ENCODE data around the gene OAF.
A peak's percentile ranks its signal among the peaks of the same experiment; 100 is the strongest.

OAF gene

DNA sequence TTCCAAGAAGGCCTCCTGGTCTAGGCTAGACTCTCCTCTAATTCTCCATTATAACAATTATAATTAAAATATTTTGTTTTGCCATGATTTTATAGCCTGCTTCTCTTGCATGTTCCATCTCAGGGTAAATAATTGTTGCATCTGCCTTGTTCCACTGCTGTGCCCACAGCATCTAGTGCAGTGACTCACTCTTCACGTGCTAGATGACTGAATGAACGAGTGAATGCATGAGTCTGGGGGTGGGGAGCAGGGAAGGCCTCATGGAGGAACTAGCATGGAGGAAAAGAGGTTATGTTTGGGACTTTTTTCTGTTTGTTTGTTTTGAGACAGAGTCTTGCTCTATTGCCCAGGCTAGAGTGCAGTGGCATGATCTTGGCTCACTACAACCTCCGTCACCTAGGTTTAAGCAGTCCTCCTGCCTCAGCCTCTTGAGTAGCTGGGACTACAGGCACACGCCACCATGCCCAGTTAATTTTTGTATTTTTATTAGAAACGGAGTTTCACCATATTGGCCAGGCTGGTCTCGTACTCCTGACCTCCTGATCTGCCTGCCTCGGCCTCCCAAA, 5.2 kb upstream of the OAF start:
- peak; percentile 60 for DNase-seq

DNA sequence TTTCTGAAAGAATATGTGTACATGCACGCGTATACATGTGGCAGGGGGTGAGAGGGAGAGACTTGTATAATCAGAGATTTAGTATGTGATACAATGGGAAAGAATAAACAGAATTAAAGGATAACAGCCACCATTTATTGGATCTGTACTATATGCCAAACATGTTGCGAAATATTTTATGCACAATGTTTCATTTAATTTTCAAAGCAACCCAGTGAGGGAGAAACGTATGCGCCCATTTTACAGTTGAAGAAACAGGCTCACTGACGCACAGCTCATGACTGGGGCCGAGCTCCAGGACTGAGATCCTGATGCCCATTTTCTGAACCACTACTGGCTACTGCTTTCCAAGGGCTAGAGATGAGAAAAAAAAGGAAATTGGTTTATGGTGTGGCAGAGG, 3.3 kb upstream of the OAF start:
- peak; percentile 62 for DNase-seq

DNA sequence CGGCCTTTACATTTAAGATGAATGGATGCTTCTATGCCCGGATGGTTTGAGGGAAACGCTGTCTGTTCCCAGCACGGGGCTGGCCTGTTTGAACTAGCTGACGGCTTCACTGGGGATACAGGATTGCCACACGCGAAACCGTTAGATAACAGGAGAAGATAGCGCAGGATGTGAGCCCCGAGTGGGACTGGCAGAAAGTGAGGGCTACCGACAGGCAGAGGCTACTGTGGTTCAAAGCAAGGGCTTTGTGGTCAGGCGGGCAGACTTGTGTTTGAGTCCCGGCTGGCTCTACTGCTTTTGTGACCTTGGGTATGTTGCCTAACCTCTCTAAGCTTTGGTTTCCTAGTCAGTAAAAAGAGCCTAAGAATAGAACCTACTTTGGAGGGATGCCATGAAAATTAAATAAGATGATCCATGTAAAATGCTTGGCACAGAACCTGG, 2.8 kb upstream of the OAF start:
- DNase-seq: peak; percentile 99

DNA sequence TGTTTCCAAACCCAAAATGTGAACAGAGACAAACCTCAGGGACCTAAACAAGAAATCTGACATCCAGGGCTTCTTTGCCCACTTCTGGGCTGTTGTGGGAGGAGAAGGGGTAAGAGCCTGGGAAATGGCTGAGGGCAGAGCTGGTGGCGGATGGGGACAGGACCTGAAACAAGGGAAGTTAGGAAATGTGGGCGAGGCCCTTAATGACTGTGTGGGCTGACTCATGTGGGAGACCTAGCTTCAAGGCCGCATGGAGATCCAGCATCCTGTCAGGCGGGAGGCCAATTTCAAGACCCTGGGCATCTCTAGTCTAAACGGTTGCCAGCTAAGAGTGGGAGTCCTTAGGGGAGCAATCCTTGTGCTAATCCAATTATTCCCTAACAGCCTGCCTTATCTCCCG, 2.1 kb upstream of the OAF start:
- peak; percentile 90 for DNase-seq

DNA sequence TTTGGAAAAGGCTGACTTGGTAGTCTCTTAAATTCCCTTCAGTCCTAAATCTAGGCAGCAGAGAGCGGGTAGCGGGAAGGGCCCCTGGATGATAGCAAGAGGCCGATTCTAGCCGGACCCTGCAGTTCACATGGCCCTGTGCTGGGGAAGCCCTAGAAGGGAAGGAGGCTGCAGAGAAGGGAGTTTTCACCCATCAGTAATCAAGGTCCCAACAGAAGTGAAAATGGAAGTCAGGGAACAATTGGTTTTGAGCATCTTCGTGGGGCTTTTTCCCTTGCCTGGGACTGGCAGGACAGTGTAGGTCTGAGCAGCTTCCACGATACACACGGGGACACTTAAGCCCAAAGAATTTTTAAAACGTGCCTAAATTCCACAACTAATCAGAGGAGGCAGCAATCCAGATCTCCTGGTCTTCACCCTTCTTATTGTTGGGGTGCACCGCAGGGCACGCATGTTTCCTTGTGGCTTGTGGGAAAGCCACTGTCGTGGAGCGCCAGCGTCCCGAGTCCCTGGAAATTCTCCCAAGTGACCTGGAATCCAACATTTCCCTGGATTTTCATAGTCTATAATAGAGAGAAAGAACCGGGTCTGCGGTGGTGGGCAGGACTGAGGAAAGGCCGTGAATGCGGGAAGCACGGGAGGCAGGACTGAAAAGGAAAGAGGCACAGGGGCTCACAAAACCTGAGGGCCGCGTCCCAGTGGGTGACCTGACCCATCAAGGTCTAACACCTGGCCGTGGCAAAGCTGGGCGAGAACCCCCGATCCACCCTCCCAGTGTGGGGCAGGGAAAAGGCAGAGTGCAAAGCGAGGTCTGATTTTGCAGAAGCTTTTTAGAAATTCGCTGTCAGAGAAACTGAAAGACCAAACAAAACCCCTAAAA, 846 bp upstream of the OAF start:
- DNase-seq: no peak

DNA sequence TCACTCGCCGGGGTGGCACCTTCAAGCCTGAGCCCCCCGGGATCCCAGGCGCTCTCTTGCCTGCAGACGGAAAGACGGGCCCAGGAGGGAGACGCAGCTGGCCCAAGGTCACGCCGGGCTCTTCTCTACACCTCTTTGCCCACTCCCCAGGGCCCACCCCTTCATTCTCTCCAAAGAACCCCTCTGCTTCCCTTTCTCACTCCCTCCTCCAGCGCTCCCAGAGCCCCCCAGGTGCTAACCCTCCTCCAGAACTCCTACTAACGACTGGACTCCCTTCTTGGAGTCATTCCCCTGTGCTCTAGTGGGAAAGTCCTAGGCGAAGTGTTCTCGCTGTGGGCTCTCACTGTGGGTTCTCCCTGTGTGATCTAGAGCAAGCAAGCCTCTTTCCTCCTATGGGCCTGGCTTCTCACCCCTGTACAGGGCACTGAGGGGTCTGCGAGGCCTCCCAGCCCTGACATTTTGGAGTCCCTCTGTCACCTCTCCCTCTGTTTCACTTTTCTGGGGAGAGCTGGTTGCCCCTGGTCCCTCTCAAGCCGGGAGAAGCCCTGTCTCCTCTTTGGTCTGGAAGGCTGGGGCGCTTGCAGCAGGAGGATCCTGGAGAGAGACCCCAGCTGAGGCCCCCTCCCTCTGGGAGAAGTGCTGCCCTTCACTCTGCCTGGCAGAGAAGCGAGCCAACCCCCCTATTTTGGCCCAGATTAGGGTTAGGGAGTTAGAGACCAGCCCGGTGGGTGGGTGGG, 858 bp downstream of the OAF start:
- no peak for DNase-seq

DNA sequence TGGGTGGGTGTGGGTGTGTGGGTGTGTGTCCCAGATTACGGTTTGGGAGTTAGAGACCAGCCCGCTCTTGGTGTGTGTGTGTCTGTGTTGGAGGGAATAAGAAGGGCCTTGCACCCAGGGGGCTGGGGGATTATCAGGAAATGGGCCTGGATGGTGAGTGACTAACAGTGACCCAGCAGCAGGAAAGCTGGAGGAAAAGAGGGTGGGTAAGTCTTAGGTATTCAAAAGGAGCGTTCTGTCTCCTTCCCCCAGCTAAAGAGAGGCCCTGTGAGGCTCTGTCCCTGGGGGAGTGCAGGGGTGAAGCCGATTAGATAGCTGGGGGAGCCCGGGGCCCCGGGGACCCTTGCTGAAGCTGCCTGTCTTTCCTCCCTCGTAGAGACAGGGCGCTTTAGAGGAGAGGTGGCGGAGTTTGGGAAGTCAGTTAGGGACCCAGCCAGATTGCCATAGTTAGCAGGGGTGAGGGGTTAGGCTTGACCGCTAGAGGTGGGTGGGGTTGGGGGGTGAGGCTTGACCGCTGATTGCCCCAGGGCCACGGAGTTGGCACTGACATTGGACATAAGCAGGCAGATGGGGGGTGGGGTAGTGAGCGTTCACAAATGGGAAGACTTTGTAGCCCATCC, 1.5 kb downstream of the OAF start:
- no peak for DNase-seq

DNA sequence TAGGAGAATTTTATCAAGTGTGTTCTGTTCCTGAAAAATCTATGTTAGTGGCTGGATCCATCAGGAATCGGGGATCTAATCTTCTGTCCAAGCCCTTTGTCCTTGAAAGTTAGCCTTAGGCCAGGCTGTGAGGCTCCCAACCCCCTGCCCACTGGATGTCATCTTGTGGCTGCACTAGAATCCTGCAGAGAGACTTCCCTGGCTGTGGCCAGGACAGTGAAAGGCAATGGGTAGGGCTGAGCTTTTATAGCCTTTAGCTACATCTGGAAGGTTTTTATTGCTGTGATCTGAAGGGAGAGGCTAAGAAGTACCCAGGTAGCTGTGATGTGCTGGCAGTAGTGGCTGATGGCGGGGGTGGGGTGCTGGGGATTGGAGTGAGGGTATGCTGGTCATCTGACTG, 2.1 kb downstream of the OAF start:
- DNase-seq: no peak

DNA sequence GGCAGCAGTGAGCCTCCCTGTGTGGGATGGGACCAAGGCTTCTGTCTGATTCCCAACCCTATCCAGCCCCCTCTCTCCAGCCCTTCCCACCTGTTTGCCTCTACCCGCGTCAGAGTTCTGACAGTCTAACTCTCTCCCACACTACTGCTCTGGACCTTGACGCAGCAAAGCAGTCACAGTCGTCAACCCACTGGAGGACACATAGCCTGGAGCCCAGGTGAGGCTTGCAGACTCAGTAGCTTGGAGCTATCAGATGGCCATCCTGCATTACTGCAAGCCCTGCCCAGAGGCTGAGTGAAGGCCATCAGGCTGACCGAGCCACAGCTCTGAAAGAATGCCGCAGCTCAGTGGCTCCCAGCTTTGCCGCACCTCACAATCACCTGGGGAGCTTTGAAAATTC, 3.7 kb downstream of the OAF start:
- DNase-seq: no peak

DNA sequence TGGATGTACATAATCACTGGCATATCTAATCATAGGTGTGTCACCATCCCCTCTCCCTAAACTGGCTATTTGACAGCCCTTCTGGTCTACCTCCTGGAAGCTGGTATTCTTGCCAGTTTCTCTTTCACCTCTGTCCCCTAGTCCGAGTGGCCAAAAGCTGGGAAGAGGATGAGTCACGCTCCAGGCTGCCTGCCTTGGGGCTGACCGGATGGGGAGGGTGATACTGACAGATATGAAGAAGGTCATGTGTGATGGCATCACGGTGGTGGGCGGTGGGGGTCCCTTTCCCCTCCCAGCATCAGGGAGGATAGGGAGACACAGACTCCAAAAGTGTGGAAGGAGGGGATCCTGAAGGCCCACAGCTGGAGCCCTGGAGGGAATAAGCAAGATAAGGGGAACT, 4.8 kb downstream of the OAF start:
- no peak for DNase-seq

DNA sequence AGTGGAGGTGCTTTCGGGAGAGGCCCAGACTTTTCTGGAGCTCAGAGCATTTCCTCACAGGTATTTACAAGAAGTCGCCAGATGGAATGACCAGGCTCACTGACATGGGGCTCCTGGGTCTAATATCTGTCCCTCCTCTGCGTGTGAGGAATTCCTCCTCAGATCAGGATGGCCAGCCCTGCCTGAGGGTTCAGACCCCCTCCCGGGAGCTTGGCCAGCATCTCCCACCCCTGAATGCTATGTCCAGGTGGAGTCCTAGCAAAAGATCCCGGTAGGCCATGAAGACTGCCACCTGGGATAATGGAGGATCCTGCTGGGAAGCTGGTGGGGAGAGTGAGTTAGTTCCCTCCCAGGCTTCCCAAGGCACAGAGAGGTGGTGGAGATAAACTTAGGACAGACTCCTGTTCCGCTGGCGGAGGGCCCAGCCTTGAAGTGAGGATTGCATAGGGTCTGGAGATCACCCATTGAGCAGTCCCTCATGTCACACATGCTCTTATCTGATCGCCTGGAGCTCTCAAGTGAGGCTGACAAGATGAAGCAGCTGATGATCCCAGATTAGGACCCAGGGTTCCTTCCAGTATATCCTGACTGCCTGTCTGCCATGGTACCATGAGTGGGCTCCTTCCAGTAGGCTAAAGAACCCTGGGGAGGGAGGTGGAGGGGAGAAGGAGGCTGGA, 5.7 kb downstream of the OAF start:
- no peak for DNase-seq

DNA sequence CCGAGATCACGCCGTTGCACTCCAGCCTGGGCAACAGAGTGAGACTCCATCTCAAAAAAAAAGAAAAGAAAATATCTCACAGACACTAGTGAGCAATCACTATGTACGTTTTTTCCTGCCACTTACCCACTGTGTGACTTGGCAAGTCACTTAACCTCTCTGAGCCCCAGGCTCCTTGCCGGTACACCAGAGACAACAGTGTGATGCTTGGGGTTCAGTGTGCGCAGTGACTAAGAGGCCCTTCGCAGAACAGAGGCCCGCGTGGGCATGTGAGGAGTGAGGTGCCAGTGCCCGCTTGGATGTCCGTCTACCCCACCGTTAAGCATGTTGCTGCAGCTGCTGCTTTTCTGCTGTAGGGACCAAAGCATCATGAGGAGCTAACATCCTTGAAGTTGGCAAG, 6.7 kb downstream of the OAF start:
- no peak for DNase-seq

DNA sequence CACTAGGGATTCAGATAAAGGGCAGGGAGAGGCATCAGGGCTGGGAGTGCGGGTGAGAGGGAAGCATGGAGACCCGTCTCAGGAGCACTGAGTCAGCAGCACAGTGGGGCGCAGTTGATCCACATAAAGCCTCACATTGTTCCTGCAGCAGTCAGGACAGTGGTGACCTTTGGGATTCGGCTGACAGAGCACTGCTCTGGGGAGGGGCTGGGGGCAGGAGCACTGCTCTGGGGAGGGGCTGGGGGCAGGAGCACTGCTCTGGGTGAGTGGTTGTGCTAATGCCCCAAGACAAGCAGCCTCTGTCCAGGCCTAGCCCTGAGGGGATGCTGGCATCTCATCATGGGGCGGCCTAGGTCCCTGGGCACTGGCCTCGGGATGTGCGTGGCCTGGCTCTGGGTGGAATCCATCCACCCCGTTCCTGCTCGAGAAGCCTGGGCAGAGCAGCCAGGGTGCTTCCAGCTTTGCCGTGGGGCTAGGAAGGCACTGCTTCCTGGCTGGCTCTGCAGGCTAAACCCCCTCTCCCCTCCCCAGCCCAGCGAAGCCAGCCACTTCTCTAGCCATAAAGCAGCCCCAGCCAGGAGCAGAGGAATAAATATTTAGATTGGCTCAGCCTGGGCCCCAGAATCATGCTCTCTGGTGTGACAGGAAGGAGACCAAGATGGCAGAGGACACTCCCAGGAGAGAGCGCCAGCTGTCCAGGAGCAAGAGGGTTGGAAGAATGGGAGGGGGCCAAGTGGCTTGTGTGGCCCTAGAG, 7.3 kb downstream of the OAF start:
- no peak for DNase-seq

DNA sequence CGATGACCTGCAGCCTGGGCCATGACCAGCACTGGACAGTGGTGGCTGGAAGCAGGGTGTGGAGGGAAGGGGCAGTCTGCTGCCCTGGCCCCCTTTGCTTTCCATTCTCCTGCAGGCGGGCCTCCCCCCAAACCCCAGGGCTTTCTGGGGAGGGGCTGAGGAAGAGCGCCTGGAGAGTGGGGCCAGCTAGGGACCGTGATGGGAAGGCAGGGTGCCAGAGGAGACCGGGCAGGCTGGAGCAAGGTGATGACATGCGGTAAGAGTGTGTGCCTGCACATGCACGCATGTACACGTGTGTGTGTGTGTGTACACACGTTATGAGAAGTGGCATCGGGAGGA, 7.8 kb downstream of the OAF start:
- no peak for DNase-seq

DNA sequence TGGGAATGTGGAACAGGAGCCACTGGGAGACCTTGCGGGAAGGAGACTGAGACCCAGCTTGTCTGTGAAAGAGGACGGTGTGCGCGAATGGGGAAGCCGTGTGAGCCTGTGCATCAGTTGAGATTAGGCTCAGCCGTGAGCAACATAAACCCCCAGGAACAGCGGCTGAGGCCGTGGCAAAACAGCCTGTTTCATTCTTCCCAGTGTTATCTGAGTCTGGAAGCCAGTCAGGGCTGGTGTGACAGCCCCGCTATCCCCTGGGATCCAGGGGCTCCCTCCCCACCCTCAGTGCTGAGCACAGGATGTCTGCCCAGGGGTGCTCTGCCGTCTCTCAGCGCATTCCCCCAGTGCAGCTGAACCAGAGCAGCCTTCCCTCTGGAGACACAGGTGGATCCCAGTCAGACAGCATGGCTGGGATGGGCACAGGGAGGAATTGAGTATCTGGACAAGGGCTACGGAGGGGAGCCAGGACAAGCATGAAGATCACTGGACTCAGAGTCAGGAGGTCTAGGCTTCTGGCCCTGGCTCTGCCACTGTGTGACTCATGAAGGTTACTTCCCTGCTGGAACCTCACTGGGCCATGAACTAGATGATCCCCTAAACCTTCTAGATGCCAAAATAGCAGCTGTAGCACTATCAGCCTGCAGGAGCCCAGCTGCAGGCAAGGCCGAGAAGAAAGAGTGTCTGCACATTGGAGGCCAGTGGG, 8.6 kb downstream of the OAF start:
- DNase-seq: peak; percentile 10

DNA sequence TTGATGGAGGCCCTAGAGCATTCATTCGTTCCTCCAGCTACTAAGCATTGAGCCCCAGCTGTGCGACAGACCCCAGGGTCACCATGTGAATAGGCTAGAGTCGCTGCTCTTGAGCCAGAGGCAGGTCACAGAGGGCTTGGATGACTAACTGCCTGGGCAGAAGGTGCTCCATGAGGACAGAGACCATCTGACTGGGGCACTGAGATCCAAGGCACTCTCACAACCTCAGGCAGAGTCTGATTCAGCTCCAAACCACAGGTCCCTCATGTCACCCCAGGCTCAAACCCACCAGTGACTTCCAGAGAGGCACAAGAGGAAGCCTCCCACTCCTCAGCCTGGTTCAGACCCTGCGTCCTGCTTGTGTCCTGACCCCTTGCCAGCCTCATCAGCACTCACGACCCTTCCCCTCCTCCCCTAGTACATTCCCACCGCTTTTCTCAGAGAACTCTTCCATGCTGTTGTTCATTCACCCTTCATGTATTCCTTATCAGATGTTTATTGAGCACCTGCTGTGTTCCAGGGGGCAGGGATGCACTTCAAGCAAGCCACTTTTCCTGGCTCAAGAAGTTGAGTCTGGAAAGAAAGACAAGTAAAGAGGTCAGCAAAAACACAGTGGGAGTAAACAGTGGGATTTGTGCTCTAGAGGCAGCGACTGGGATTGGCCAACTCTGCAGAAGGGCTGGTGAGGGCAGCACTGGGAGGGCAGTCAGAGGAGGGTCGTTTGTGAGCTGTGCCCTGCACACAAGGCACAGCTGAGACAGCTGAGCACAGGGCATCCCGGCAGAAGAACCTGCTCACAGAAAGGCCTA, 9.3 kb downstream of the OAF start:
- peak; percentile 28 for DNase-seq

DNA sequence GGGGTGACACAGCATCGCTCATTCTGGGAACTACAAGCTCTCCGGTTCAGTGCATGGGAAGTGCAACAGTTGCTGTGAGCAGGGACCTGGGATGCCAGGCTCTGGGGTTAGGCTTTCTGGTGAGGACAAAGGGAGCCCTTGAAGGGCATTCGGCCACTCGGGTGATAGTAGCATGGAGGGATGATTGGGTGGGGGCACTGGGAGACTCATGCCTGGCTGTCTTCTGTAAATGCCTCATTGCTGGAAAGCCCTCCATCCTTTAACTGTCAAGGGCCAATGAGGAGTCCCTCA, 9.9 kb downstream of the OAF start:
- no peak for DNase-seq

DNA sequence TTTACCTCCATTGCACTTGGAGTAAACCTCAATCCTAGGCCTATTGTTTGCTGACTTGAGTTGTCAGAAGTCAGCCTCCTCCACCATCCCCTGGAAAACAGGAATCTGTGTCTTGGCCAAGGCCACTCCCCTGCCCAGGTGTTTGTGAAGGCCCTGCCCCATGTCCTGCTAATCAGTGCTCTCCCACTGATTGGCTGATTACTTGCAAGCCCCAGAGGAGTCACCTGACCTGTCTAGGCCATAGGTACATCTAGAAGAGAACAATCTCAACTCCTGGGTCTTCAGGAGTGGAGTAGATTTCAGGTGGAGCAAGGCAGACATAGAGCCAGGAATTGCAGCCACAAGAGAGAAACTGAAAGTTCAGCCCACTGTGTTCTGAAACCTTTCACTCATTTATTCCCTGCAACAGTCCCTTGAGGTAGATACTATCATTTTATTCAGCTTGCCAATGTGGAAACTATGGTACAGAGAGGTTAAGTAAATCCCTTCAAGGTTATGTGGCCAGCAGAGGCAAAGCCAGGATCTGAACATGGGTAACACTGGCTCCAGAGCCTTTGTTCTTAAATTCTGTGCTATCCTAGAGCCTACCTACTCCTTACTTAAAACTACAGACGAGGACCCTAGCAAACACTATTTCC, 10.4 kb downstream of the OAF start:
- DNase-seq: no peak

DNA sequence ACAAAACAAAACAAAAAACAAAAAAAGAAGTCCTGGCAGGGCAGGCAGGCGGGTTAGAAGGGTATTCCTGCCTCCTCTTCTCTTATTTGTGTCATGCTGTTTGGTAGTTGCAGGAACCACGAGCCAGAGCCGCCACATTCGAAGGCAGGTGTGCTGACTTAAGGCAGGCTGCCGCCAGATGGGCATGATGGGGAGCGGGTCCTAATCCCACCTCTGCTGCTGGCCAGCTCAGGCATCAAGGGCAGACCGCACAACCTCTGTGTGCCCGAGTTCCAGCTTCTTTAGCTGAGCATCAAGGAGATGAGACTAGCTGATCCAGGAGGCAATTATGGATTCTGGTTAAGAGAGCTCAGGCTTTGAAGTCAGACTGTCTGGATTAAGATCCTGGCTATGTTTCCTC, 12.1 kb downstream of the OAF start:
- no peak for DNase-seq

DNA sequence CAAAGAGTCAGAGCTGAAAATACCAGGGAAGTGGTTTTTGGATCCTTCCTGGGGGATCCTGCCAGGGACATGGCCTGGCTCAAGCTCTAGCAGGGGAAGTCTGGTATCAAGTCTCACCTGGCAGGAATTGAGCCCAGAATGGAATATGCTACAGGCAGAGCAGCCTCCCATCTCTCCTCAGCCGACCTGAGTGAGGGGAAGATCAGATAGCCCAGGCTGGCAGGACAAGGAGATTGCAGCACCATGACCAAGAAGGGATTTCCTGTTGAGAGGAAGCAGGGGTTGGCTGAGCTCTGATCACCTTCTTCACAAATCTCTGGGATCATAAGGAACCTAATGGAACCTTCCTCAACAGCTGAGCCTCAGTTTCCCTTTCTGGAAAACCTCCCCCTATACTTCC, 13.0 kb downstream of the OAF start:
- DNase-seq: no peak

DNA sequence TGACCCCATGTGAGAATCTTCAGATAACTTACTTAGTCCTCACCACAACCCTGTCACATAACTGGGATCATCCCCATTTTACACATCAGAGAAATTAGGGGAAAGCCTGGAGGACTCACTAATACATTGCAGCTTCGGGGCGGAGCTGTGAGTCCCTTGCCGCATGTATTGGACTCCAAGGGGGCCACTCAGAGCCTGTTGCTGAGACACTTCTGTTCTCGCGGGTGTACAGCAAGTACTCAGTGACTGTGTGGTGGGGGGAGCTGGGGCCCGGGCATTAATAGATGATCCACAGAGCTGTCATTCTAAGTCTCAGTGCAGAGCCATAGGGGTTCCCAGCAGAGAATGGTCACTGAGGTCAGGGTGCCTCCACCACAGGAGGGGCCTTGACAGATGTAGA, 13.5 kb downstream of the OAF start:
- no peak for DNase-seq

All from MV-4-11 (cell line).